Measurements from ENCODE around the gene SYS1. TPM values are rescaled to one million over a fixed set of nuclear protein-coding genes. Genes with fewer than 3 reads are reported as not detected.

SYS1 gene
- total RNA-seq, 2 experiments from 2014 or later: 94.8 to 107 TPM

- ATAC-seq (ENCODE audit: poor library complexity) (no peak), DNase-seq (no peak)
- H3K4me3 ChIP-seq (ENCODE audit: low read length): no peak overlapping the region
- POLR2A ChIA-PET: no interaction called here
- TF ChIP-seq CTCF (IDR thresholded peaks at IDR 0.05): no peak
- H3K27me3 ChIP-seq (ENCODE audit: control insufficient read depth in 1 of 2, insufficient read depth in 2 of 2, low read length in 2 of 2): no peaks in the 10 kb centered on the region
- intact Hi-C loops (cut with DNase I, micrococcal nuclease): no loop called here
- H3K9me3 ChIP-seq (ENCODE audit: control insufficient read depth in 1 of 2, insufficient read depth in 1 of 2, low read length in 2 of 2): no peaks in the 10 kb centered on the region
- H3K36me3 Mint-ChIP-seq (ENCODE audit: low read depth): no peaks in the 10 kb centered on the region
- peaks cover 33% of the 10 kb centered on the region for H3K4me1 ChIP-seq (ENCODE audit: insufficient read depth, low read length)
- H3K27ac Mint-ChIP-seq: no peak overlapping the region
- H3K27ac ChIP-seq (ENCODE audit: low read depth in 1 of 2, low read length in 2 of 2): no peak overlapping the region
- CTCF ChIA-PET: no interaction called here
- H3K4me1 Mint-ChIP-seq (ENCODE audit: low read depth): peaks cover 7% of the 10 kb centered on the region
- H3K4me3 Mint-ChIP-seq: no peak overlapping the region
- H3K27me3 Mint-ChIP-seq: peaks cover 4% of the 10 kb centered on the region
- no peaks in the 10 kb centered on the region for H3K36me3 ChIP-seq (ENCODE audit: insufficient read depth, low read length)
- no peaks in the 10 kb centered on the region for H3K9me3 Mint-ChIP-seq
These were observed 19.3 kb upstream of the SYS1 start for GRCh38 chr20:45343532-45344167.

GRCh38 chr20:45344168-45344860, 18.6 kb upstream of the SYS1 start:
- no peak for ATAC-seq (ENCODE audit: poor library complexity)
- H3K4me3 ChIP-seq (ENCODE audit: low read length): no peak overlapping the region
- H3K4me1 ChIP-seq (ENCODE audit: insufficient read depth, low read length): peaks cover 36% of the 10 kb centered on the region
- intact Hi-C loops (cut with DNase I, micrococcal nuclease): no loop called here
- Mint-ChIP-seq H3K4me1 (ENCODE audit: low read depth) (peaks cover 7% of the 10 kb centered on the region), H3K9me3 (no peaks in the 10 kb centered on the region), H3K27me3 (peaks cover 4% of the 10 kb centered on the region), H3K4me3 (no peak overlapping the region), H3K36me3 (ENCODE audit: low read depth) (no peaks in the 10 kb centered on the region), H3K27ac (no peak overlapping the region)
- ChIA-PET POLR2A (no interaction called here), CTCF (no interaction called here)
- peak in 3 of 14 experiments; percentile 29 to 64 (median 52) for DNase-seq
- no peaks in the 10 kb centered on the region for H3K36me3 ChIP-seq (ENCODE audit: insufficient read depth, low read length)
- no peaks in the 10 kb centered on the region for H3K9me3 ChIP-seq (ENCODE audit: control insufficient read depth in 1 of 2, insufficient read depth in 1 of 2, low read length in 2 of 2)
- no peak overlapping the region for H3K27ac ChIP-seq (ENCODE audit: low read depth in 1 of 2, low read length in 2 of 2)
- no peak for TF ChIP-seq CTCF (IDR thresholded peaks at IDR 0.05)
- H3K27me3 ChIP-seq (ENCODE audit: control insufficient read depth in 1 of 2, insufficient read depth in 2 of 2, low read length in 2 of 2): no peaks in the 10 kb centered on the region

DNA sequence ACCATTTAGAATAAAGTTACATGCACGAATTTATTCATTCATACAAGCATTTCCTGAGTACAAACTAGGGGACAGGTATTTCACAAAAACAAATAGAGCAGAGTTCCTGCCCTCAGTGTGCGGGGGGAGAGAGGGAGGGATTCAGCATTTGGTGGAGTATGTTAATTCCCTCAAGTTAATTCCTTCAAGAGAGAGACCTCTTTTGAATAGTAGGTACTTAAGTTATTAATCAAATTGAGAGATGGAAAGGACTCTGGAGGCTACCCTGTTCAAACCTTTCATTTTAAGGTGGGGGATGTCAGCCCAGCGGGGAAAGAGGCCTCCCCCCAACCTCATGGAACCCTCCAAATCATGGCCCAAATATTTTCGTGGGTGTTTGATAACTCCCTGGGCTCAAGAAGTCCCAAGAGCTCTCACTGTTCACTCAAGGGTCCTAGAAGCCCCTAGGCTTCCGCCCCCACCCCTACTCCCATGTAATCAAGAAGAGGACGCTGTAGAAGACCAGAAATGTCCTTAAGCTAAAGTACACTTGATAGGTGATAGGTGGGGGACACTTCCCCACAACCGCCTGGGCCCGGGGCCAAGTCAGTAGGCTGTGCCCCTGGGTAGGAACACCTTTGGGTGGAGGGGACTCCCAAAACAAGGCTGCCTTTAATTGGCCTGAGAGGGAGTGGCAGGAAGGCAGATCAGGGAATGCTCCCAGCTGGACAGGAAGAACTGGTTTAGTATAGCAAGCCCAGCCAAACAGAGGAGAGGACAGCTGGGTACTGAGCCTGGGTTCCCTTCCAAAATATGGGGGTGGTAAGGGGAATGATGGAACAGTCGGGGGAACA, 17.6 kb upstream of the SYS1 start:
- Histone ChIP-seq H3K4me3 (ENCODE audit: low read length) (no peak overlapping the region), H3K9me3 (ENCODE audit: control insufficient read depth in 1 of 2, insufficient read depth in 1 of 2, low read length in 2 of 2) (no peaks in the 10 kb centered on the region), H3K36me3 (ENCODE audit: insufficient read depth, low read length) (no peaks in the 10 kb centered on the region), H3K27ac (ENCODE audit: low read depth in 1 of 2, low read length in 2 of 2) (no peak overlapping the region), H3K4me1 (ENCODE audit: insufficient read depth, low read length) (peaks cover 36% of the 10 kb centered on the region), H3K27me3 (ENCODE audit: control insufficient read depth in 1 of 2, insufficient read depth in 2 of 2, low read length in 2 of 2) (no peaks in the 10 kb centered on the region)
- CTCF ChIA-PET: no interaction called here
- POLR2A ChIA-PET: no interaction called here
- intact Hi-C loops (cut with DNase I, micrococcal nuclease): no loop called here
- no peak overlapping the region for H3K27ac Mint-ChIP-seq
- ATAC-seq (ENCODE audit: poor library complexity) (no peak), DNase-seq (no peak)
- TF ChIP-seq CTCF (IDR thresholded peaks at IDR 0.05): no peak
- peaks cover 7% of the 10 kb centered on the region for H3K4me1 Mint-ChIP-seq (ENCODE audit: low read depth)
- H3K4me3 Mint-ChIP-seq: peak overlapping the region; percentile 51
- peaks cover 4% of the 10 kb centered on the region for H3K27me3 Mint-ChIP-seq
- H3K9me3 Mint-ChIP-seq: no peaks in the 10 kb centered on the region
- no peaks in the 10 kb centered on the region for H3K36me3 Mint-ChIP-seq (ENCODE audit: low read depth)

All from CD4-positive, alpha-beta T cell (primary cell).